ENCODE measurements around the gene RHBDD3. TPM values are rescaled to one million over a fixed set of nuclear protein-coding genes. Genes with fewer than 3 reads are reported as not detected.

The RHBDD3 gene
- total RNA-seq, 2 donors from 2014 or later, result 13.4 to 19.7 TPM

DNA sequence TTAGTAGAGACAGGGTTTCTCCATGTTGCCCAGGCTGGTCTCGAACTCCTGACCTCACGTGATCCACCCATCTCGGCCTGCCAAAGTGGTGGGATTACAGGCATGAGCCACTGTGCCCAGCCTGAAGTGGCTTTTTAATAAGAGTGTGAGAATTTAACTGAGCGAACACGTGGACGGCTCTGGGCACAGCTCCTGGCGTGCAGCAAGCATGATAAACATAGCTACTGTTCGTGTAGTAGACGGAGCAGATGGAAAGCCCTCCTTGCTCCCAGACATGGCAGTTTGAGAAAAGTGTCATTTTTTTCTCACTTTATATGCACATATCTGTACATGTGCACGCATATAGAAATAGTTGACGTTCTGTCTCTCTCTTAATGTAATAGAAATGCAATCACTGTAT lies 55.0 kb downstream of the RHBDD3 start:
- ATAC-seq (no peak), DNase-seq (no peak)
- intact Hi-C loops (cut with DNase I, micrococcal nuclease), result no loop called here

GRCh38 chr22:29211466-29211865 lies 56.3 kb downstream of the RHBDD3 start:
- ATAC-seq (no peak), DNase-seq (no peak)
- intact Hi-C loops (cut with DNase I, micrococcal nuclease), result no loop called here

GRCh38 chr22:29211066-29211465 lies 56.7 kb downstream of the RHBDD3 start:
- ATAC-seq (no peak), DNase-seq (no peak)
- intact Hi-C loops (cut with DNase I, micrococcal nuclease), result no loop called here

Other genes starting within 250 kb of the RHBDD3 start
- not detected for gene C22orf31, start 206.2 kb downstream of the RHBDD3 start, total RNA-seq
- 10 to 100 TPM; 24.0 to 38.7 TPM for gene KREMEN1, start 194.9 kb downstream of the RHBDD3 start, total RNA-seq
- gene EMID1, start 62.1 kb downstream of the RHBDD3 start, total RNA-seq, result 1 to 10 TPM; 1.2 to 4.9 TPM
- 100 to 1,000 TPM; 158 to 192 TPM for gene EWSR1, start 287 bp upstream of the RHBDD3 start, total RNA-seq
- 10 to 100 TPM; 19.7 to 32.3 TPM for gene GAS2L1, start 38.7 kb upstream of the RHBDD3 start, total RNA-seq
- gene RASL10A, start 47.7 kb upstream of the RHBDD3 start, total RNA-seq, result 1 to 10 TPM; 1.1 to 1.7 TPM
- gene AP1B1, start 120.6 kb upstream of the RHBDD3 start, total RNA-seq, result 100 to 1,000 TPM in 1 of 2 donors, 10 to 100 TPM in 1; 96.3 to 100 TPM
- gene RFPL1, start 170.6 kb upstream of the RHBDD3 start, total RNA-seq, result not detected
- under 1 TPM; 0.12 to 0.34 TPM for gene NEFH, start 212.2 kb upstream of the RHBDD3 start, total RNA-seq

Data from left colon (tissue), 2 donors.